Endothelial cell (in vitro differentiated cells): ENCODE measurements around the gene PLAGL2. TPM values are rescaled to one million over a fixed set of nuclear protein-coding genes. Genes with fewer than 3 reads are reported as not detected.

Source experiments
- DNase-seq: peaks from one replicate; pipeline ENCODE4 v3.0.0; 2021; ENCODE audit warnings: low spot score
- H3K27ac Mint-ChIP-seq: one replicate; pipeline ENCODE4 v1.8.0; 2021; ENCODE audit warnings: mixed read lengths, inconsistent platforms; ENCODE audit not compliant: unreplicated experiment
- H3K27me3 Mint-ChIP-seq: one replicate; pipeline ENCODE4 v1.8.0; 2021; ENCODE audit warnings: mild to moderate bottlenecking, moderate library complexity, mixed read lengths, inconsistent platforms; ENCODE audit not compliant: unreplicated experiment
- H3K36me3 Mint-ChIP-seq: one replicate; pipeline ENCODE4 v1.8.0; 2021; ENCODE audit warnings: mild to moderate bottlenecking, low read depth, mixed read lengths, inconsistent platforms; ENCODE audit not compliant: unreplicated experiment
- H3K4me1 Mint-ChIP-seq: one replicate; pipeline ENCODE4 v1.8.0; 2021; ENCODE audit warnings: mild to moderate bottlenecking, mixed read lengths, inconsistent platforms; ENCODE audit not compliant: unreplicated experiment
- H3K4me3 Mint-ChIP-seq: one replicate; pipeline ENCODE4 v1.8.0; 2021; ENCODE audit warnings: mild to moderate bottlenecking, mixed read lengths, inconsistent platforms; ENCODE audit not compliant: unreplicated experiment
- H3K9me3 Mint-ChIP-seq: one replicate; pipeline ENCODE4 v1.8.0; 2021; ENCODE audit warnings: mixed read lengths, inconsistent platforms; ENCODE audit not compliant: unreplicated experiment
- CTCF ChIP-seq: fragments of 200-600 bp; sonication (generic); IDR thresholded peaks from one replicate; pipeline ENCODE4 v1.5.0; 2021; ENCODE audit warnings: antibody characterized with exemption; ENCODE audit not compliant: unreplicated experiment
- total RNA-seq: library from RNA; stranded (reverse); fragmentation: NEBNext Ultra II Directional; extraction: Animal tissue kit (Norgen Biotek cat#: 25700); gene quantifications from one replicate; pipeline ENCODE4 v1.2.1, GENCODE V29; 2021; ENCODE audit not compliant: unreplicated experiment

PLAGL2 gene
- total RNA-seq, 1 donor from 2014 or later: 23.7 TPM

DNA sequence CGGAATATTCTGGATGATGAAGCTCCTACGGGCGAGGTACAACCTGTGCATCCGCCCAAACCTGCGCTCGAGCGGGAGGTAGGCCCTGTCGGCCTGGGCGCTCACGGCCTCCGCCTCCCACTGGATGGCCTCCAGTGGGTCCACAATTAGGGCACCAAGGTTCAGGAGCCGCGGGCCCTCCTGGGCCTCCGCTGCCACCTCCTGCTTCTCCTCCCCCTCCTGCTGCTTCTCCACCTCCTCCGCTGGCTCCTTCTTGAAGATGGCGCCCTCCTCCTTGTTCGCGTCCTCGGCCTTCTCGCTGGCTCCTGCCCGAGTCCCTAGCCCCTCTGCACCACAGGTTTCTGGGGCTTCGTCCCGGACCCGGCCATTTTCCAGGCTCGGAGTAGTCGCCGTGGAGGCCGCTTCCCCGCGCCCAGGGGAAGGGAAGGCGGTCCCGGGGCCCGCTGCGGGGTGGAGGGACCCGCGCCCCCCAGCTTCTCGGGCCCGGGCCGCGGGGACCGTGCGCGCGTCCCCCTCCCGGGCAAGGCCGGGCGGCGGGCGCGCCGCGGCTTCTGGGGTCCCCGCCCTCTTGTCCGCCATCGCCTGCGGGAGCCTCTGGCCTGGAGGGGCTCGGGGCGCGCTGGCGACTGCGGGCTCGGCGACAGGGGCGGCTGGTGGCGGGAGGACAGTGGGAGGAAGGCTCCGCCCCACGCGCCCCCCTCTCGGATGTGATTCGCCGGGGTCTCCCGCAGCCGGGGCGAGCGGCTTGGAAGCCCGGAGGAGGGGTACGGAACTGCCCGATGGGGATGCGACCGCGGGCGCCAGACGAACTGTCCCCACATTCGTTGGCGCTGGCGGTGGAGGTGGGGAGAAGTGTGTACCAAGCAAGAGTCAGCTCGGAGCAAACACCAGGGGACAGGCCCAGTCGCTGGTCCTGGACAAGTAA, 17.6 kb downstream of the PLAGL2 start:
- H3K36me3 Mint-ChIP-seq: peaks cover 17% of the 10 kb centered on the region
- H3K4me1 Mint-ChIP-seq: peaks cover 14% of the 10 kb centered on the region
- no peaks in the 10 kb centered on the region for H3K9me3 Mint-ChIP-seq
- peak overlapping the region; percentile 89 for H3K4me3 Mint-ChIP-seq
- H3K27ac Mint-ChIP-seq: no peak overlapping the region
- TF ChIP-seq CTCF: no peak
- DNase-seq: peak; percentile 46
- peaks cover 9% of the 10 kb centered on the region for H3K27me3 Mint-ChIP-seq

GRCh38 chr20:32189123-32189410, 18.5 kb downstream of the PLAGL2 start:
- Mint-ChIP-seq H3K27ac (peak overlapping the region; percentile 17), H3K4me1 (peaks cover 12% of the 10 kb centered on the region), H3K9me3 (no peaks in the 10 kb centered on the region), H3K4me3 (peak overlapping the region; percentile 85), H3K36me3 (peaks cover 13% of the 10 kb centered on the region), H3K27me3 (peaks cover 6% of the 10 kb centered on the region)
- TF ChIP-seq CTCF: no peak
- no peak for DNase-seq

GRCh38 chr20:32188376-32189122, 19.0 kb downstream of the PLAGL2 start:
- Mint-ChIP-seq H3K27me3 (peaks cover 5% of the 10 kb centered on the region), H3K4me1 (peaks cover 12% of the 10 kb centered on the region), H3K27ac (peak overlapping the region; percentile 17), H3K9me3 (no peaks in the 10 kb centered on the region), H3K4me3 (peak overlapping the region; percentile 85), H3K36me3 (peaks cover 8% of the 10 kb centered on the region)
- no peak for TF ChIP-seq CTCF
- no peak for DNase-seq

DNA sequence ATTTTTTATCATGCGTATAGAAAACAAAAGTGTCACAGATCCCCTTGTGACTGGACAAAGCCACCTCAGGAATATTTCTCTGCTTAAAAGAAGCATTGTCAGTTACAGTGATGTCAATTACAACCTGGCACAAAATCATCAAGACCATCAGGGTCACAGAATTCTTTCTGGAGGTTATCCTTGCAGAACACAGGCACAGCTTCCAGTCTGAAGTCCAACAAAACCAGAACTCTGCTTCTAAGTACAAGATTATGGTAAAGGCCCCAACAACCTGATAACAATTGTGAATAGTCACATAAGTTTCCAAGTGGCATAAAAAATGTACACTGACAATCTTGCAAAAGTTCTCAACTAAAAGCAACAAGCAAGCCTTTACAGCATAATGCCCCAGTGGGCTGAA, 21.0 kb downstream of the PLAGL2 start:
- Mint-ChIP-seq H3K36me3 (peaks cover 11% of the 10 kb centered on the region), H3K27me3 (peaks cover 5% of the 10 kb centered on the region), H3K4me1 (peaks cover 12% of the 10 kb centered on the region), H3K27ac (no peak overlapping the region), H3K9me3 (no peaks in the 10 kb centered on the region), H3K4me3 (no peak overlapping the region)
- DNase-seq: no peak
- no peak for TF ChIP-seq CTCF
